Skeletal muscle satellite cell (primary cell): ENCODE measurements around the gene TIGIT.

Experiments
- H3K27me3 ChIP-seq: 2 replicates; pipeline ENCODE4 v1.7.0; 2013; ENCODE audit warnings: low read length; ENCODE audit not compliant: control insufficient read depth, insufficient read depth
- H3K36me3 ChIP-seq: 2 replicates; pipeline ENCODE4 v1.7.0; 2013; ENCODE audit warnings: mild to moderate bottlenecking, control low read depth, low read length; ENCODE audit not compliant: insufficient read depth
- H3K4me1 ChIP-seq: 2 replicates; pipeline ENCODE4 v1.7.0; 2013; ENCODE audit warnings: low read length; ENCODE audit not compliant: control insufficient read depth, insufficient read depth
- H3K4me2 ChIP-seq: 2 replicates; pipeline ENCODE4 v1.7.0; 2013; ENCODE audit warnings: mild to moderate bottlenecking, low read length
- H3K4me3 ChIP-seq: 2 replicates; pipeline ENCODE4 v1.7.0; 2013; ENCODE audit warnings: low read length
- H3K9ac ChIP-seq: 2 replicates; pipeline ENCODE4 v1.7.0; 2013; ENCODE audit warnings: mild to moderate bottlenecking, low read depth, low read length, moderate library complexity
- H3K9me3 ChIP-seq: replicated peaks from 2 replicates; pipeline ENCODE4 v1.7.0; 2013; ENCODE audit warnings: mild to moderate bottlenecking, control low read depth, low read length

Gene TIGIT

DNA sequence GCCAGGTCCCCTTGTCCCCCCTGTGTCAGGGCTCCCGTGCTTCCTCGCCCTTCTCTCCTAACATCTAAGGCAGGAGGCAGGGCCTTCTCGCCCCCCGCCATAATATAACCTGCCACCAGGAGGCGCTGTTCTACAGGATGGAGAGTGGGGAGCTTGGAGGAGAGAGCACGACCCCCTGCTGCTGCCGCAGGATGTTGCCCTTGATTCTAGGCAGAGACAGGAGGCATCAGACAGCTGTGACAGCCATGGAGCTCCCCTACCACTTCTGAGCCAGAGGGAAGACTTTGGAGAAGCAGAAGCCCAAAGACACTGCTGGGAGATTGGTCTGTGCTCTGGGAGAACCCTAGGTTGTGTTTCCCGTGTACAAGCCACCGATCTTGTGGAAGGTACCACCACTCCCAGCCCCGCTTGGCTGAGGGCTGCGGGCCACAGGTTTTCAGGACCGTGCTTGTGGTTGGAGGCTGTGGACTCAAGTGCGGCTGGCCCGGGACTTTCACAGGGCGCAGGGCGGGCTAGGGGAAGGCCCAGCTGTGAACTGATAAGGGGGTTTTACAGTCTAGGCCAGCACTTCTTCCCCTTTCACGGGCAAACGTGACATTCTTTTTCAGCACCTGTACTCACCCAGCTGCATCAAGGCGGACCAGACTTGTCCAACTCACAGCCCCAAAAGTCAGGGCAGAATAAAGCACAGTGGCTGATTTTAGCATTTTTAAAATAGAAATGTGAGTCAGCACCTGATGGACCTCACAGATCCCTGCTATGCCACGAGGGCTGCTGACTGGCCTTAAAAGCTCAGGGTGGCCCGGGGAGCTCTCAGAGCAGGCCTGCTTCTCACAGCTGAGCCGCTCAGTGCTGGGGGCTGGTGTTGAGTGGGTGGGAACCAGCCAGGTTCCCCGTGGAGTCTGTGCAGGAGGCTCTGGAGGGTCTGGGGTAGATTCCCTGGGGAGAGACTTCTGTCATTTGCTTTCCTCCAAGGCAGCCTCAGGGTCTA is 2.6 kb upstream of the TIGIT start:
- no peak overlapping the region for H3K4me3 ChIP-seq
- no peak overlapping the region for H3K9ac ChIP-seq
- H3K4me1 ChIP-seq = no peaks in the 10 kb centered on the region
- no peaks in the 10 kb centered on the region for H3K9me3 ChIP-seq
- H3K27me3 ChIP-seq = peaks cover 5% of the 10 kb centered on the region
- no peak overlapping the region for H3K4me2 ChIP-seq
- no peaks in the 10 kb centered on the region for H3K36me3 ChIP-seq

DNA sequence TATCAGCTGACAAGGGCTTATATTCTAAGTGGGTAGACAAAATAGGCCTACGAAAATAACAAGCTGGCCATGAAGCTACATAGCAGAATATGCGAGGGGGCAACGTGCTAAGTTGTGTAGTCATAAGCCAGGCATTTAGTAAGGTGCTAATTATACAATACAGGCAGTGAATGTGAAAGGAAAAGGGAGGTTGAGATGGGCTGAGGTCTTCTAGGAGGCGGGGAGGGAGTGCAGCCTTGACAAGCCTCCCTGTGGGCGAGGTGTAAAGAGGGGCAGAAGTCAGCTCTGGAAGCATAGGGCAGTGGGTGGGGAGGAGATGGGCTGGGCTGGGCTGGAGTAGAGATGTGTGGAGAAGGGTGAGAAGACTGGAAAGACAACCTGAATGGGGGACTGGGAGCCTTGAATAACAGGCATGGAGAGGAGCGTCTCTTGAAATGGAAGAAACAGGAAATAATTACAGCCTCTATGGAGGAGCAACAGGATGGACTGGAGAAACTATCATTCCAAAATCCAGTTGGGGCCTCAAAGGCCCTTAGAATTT is 1.2 kb downstream of the TIGIT start:
- Histone ChIP-seq H3K36me3 (no peaks in the 10 kb centered on the region), H3K9me3 (no peaks in the 10 kb centered on the region), H3K4me2 (no peak overlapping the region), H3K9ac (no peak overlapping the region), H3K4me1 (no peaks in the 10 kb centered on the region), H3K4me3 (no peak overlapping the region), H3K27me3 (peaks cover 5% of the 10 kb centered on the region)

DNA sequence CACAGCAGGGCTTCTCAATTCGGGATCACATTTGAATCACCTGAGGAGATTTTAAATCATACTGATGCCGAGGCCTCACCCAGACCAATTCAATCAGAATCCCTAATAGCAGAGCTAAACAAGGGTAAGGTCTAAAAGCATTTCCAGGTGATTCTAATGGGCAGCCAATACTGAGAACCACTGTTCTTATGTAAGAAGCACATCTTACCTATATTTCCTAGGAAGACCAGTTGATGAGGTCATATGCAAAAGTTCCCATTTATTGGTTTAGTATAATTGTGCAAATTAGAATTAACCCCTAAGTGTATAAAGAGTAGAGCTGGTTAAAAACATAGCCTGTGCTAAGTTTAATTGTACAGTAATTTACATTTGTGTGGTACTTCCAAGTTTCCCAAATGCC is 2.1 kb downstream of the TIGIT start:
- Histone ChIP-seq H3K27me3 (peaks cover 5% of the 10 kb centered on the region), H3K4me1 (no peaks in the 10 kb centered on the region), H3K9me3 (no peaks in the 10 kb centered on the region), H3K9ac (no peak overlapping the region), H3K4me3 (no peak overlapping the region), H3K4me2 (no peak overlapping the region), H3K36me3 (no peaks in the 10 kb centered on the region)

DNA sequence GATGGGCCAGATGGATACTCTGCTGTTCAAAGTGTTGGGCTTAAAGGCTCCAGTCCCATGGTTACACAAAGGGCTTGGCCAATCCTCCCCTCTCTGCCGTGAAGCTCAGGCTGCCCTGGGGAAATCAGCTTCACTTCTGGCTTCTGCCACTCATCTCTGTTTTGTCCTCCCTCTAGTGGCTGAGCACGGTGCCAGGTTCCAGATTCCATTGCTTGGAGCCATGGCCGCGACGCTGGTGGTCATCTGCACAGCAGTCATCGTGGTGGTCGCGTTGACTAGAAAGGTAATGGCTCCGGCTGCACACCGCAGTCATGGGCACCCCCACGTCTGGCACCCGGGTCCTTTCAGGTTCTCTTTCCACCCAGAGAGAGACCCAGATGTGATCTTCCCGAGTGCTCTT is 5.6 kb downstream of the TIGIT start:
- Histone ChIP-seq H3K4me2 (no peak overlapping the region), H3K9me3 (no peaks in the 10 kb centered on the region), H3K27me3 (peaks cover 17% of the 10 kb centered on the region), H3K9ac (no peak overlapping the region), H3K36me3 (no peaks in the 10 kb centered on the region), H3K4me3 (no peak overlapping the region), H3K4me1 (no peaks in the 10 kb centered on the region)

DNA sequence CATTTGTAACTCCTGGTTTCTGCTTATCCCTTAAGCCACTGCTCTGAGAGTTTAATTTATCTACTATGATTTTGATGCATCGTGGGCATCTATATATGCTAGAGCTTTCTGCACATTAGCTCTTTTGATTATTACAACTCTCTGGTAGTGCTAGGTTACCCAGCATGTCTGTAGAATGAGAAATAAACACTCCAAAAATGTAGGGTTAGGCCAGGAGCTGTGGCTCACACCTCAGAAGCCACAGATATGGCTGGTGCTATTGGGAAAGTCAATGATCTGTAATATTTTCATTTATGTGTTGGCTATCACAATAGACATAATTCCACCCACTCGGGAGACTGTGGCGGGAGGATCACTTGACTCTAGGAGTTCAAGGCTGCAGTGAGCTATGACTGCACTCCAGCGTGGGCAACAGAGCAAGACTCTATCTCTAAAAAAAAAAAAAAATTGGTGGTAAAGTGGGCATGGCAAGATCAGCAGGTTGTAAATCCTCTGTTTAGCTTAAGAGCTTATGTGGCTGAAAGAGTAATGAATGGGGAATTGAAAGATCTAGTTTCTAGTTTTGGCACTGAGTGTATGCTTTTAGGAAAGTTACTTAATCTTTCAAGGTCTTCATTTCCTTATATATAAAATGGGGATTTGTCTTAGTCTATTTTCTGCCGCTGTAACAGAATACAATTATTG is 6.3 kb downstream of the TIGIT start:
- Histone ChIP-seq H3K9ac (no peak overlapping the region), H3K4me1 (no peaks in the 10 kb centered on the region), H3K27me3 (peaks cover 22% of the 10 kb centered on the region), H3K36me3 (no peaks in the 10 kb centered on the region), H3K9me3 (no peaks in the 10 kb centered on the region), H3K4me3 (no peak overlapping the region), H3K4me2 (no peak overlapping the region)

DNA sequence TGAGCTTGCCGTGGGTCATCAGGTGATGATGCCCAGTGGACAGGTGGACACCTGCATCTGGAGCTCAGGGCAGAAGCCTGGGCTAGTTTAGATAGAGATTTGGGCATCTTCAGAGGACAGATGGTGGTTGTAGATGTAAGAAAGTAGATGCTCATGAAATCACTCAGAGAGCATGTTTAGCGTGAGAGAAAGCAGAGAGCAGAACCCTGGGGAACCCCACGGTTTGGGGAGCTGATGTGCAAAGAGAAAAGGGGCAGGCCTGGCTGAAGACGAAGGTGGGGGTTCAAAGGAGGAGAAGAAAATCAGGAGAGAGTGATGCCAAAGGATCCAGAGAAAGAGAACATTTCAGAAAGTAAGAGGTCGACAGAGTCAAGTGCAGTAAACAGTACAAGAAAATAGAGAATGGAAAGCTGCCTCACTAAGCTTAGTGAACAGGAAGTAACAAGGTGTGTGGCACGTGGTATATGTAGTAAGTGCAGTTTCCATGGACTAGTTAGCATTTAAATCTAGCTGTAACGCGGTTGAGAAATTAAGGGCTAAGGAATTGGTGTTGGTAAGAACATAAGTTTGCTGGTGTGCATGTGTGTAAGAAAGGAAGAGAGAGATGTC is 13.5 kb downstream of the TIGIT start:
- no peaks in the 10 kb centered on the region for H3K36me3 ChIP-seq
- no peaks in the 10 kb centered on the region for H3K4me1 ChIP-seq
- H3K27me3 ChIP-seq = peaks cover 10% of the 10 kb centered on the region
- no peak overlapping the region for H3K4me3 ChIP-seq
- H3K9me3 ChIP-seq = no peaks in the 10 kb centered on the region
- no peak overlapping the region for H3K4me2 ChIP-seq
- no peak overlapping the region for H3K9ac ChIP-seq

DNA sequence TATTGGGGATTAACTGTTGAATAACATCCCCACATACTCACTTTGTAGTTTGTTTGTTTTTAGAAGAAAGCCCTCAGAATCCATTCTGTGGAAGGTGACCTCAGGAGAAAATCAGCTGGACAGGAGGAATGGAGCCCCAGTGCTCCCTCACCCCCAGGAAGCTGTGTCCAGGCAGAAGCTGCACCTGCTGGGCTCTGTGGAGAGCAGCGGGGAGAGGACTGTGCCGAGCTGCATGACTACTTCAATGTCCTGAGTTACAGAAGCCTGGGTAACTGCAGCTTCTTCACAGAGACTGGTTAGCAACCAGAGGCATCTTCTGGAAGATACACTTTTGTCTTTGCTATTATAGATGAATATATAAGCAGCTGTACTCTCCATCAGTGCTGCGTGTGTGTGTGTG is 14.0 kb downstream of the TIGIT start:
- Histone ChIP-seq H3K4me2 (no peak overlapping the region), H3K27me3 (peaks cover 6% of the 10 kb centered on the region), H3K9ac (no peak overlapping the region), H3K4me3 (no peak overlapping the region), H3K9me3 (no peaks in the 10 kb centered on the region), H3K4me1 (no peaks in the 10 kb centered on the region), H3K36me3 (no peaks in the 10 kb centered on the region)

DNA sequence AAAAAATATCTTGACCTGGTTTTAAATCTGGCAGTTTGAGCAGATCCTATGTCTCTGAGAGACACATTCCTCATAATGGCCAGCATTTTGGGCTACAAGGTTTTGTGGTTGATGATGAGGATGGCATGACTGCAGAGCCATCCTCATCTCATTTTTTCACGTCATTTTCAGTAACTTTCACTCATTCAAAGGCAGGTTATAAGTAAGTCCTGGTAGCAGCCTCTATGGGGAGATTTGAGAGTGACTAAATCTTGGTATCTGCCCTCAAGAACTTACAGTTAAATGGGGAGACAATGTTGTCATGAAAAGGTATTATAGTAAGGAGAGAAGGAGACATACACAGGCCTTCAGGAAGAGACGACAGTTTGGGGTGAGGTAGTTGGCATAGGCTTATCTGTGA is 14.5 kb downstream of the TIGIT start:
- Histone ChIP-seq H3K9ac (no peak overlapping the region), H3K4me3 (no peak overlapping the region), H3K27me3 (peaks cover 6% of the 10 kb centered on the region), H3K36me3 (no peaks in the 10 kb centered on the region), H3K4me2 (no peak overlapping the region), H3K9me3 (no peaks in the 10 kb centered on the region), H3K4me1 (no peaks in the 10 kb centered on the region)

DNA sequence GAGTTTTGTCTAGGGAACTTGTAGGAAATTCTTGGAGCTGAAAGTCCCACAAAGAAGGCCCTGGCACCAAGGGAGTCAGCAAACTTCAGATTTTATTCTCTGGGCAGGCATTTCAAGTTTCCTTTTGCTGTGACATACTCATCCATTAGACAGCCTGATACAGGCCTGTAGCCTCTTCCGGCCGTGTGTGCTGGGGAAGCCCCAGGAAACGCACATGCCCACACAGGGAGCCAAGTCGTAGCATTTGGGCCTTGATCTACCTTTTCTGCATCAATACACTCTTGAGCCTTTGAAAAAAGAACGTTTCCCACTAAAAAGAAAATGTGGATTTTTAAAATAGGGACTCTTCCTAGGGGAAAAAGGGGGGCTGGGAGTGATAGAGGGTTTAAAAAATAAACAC is 15.0 kb downstream of the TIGIT start:
- no peaks in the 10 kb centered on the region for H3K9me3 ChIP-seq
- H3K36me3 ChIP-seq = no peaks in the 10 kb centered on the region
- H3K27me3 ChIP-seq = peaks cover 6% of the 10 kb centered on the region
- no peak overlapping the region for H3K9ac ChIP-seq
- no peaks in the 10 kb centered on the region for H3K4me1 ChIP-seq
- no peak overlapping the region for H3K4me2 ChIP-seq
- H3K4me3 ChIP-seq = no peak overlapping the region

DNA sequence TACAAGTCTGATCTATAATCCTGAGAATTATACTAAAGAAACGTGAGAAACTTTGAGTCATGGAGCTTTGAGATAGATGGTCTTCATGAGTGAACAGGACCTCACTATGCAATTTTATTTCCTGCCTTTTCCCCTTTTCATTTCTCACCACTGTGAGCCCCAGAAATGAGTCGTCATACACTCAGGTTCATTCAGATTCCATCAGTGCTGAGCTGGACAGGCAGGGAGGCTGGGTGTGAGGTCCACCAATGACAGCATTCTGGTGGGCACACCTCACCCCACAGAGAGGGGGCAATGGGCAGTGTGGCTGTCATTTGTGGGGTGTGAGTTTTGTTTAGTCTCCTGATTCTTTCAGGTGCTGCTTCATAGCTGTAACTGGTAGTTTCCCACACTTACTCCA is 16.9 kb downstream of the TIGIT start:
- H3K36me3 ChIP-seq = no peaks in the 10 kb centered on the region
- no peaks in the 10 kb centered on the region for H3K27me3 ChIP-seq
- no peaks in the 10 kb centered on the region for H3K9me3 ChIP-seq
- no peaks in the 10 kb centered on the region for H3K4me1 ChIP-seq
- H3K9ac ChIP-seq = no peak overlapping the region
- no peak overlapping the region for H3K4me3 ChIP-seq
- H3K4me2 ChIP-seq = no peak overlapping the region

DNA sequence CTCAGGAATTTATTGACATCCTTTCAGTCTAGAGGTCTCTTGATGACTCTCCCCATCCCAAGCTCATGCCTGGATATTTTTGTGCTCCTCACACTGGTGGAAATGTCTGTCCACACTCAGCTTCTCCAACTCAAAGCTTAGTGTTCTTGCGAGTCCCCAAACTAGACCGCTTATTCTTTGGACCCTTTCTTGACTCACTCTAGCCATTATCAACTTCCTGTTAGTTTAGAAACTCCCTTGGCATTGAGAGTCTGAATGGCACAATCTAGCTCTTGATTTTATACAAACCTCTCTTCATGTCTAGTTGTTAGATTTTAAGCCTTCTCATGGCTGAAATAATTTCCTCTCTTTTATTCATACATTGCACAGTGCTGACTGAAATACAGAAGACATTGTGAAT is 19.6 kb downstream of the TIGIT start:
- H3K27me3 ChIP-seq = no peaks in the 10 kb centered on the region
- no peak overlapping the region for H3K4me2 ChIP-seq
- H3K9ac ChIP-seq = no peak overlapping the region
- H3K9me3 ChIP-seq = no peaks in the 10 kb centered on the region
- no peak overlapping the region for H3K4me3 ChIP-seq
- no peaks in the 10 kb centered on the region for H3K36me3 ChIP-seq
- H3K4me1 ChIP-seq = no peaks in the 10 kb centered on the region
